Femur (tissue), 1 donor: ENCODE data around the gene PLCH1.

ENCODE experiments used
- DNase-seq: peaks from one replicate; pipeline ENCODE4 v3.0.0-alpha.2; 2017

PLCH1 gene

GRCh38 chr3:155744626-155745324 is at the start of gene PLCH1:
TSS of gene PLCH1 (minus strand) at chr3:155745071. CDS start at chr3:155704224, 40,847 bp downstream.
- peak; percentile 80 for DNase-seq

GRCh38 chr3:155792532-155792931 is 47.7 kb upstream of the PLCH1 start:
- no peak for DNase-seq

- no peak for DNase-seq
These were observed 46.3 kb upstream of the PLCH1 start for GRCh38 chr3:155791190-155791589.

GRCh38 chr3:155790272-155790925 is 45.5 kb upstream of the PLCH1 start:
- DNase-seq, result no peak

GRCh38 chr3:155785662-155786295 is 40.9 kb upstream of the PLCH1 start:
- no peak for DNase-seq

- DNase-seq, result no peak
These were observed 37.6 kb upstream of the PLCH1 start for GRCh38 chr3:155782390-155782953.

- no peak for DNase-seq
These were observed 35.4 kb upstream of the PLCH1 start for GRCh38 chr3:155780291-155780690.

GRCh38 chr3:155778462-155778861 is 33.6 kb upstream of the PLCH1 start:
- DNase-seq, result no peak

- no peak for DNase-seq
These were observed 27.9 kb upstream of the PLCH1 start for GRCh38 chr3:155772801-155773200.

GRCh38 chr3:155771126-155771525 is 26.3 kb upstream of the PLCH1 start:
- DNase-seq, result no peak

GRCh38 chr3:155766206-155766605 is 21.3 kb upstream of the PLCH1 start:
- DNase-seq, result no peak

GRCh38 chr3:155763870-155764463 is 19.1 kb upstream of the PLCH1 start:
- no peak for DNase-seq

GRCh38 chr3:155760653-155761052 is 15.8 kb upstream of the PLCH1 start:
- DNase-seq, result no peak

GRCh38 chr3:155757577-155757976 is 12.7 kb upstream of the PLCH1 start:
- no peak for DNase-seq

- DNase-seq, result no peak
These were observed 8.3 kb upstream of the PLCH1 start for GRCh38 chr3:155753038-155753639.

GRCh38 chr3:155748611-155749365 is 3.9 kb upstream of the PLCH1 start:
- DNase-seq, result no peak

- DNase-seq, result no peak
These were observed 3.0 kb upstream of the PLCH1 start for GRCh38 chr3:155747946-155748290.

GRCh38 chr3:155747286-155747945 is 2.5 kb upstream of the PLCH1 start:
- no peak for DNase-seq

GRCh38 chr3:155746703-155747102 is 1.8 kb upstream of the PLCH1 start:
- DNase-seq, result no peak

- DNase-seq, result peak; percentile 24
These were observed 1.1 kb upstream of the PLCH1 start for GRCh38 chr3:155745795-155746550.
